Endothelial cell of umbilical vein (primary cell): ENCODE data around the gene MRPS6. TPM values are rescaled to one million over a fixed set of nuclear protein-coding genes. Genes with fewer than 3 reads are reported as not detected.

Experiments
- BruUV-seq: library from RNA; stranded (reverse); fragments of 400-500 nt; replicated peaks from 2 replicates; lab custom pipeline; 2021; lab: Mats Ljungman, UMichigan
- CTCF ChIA-PET: fragments of 300-600, 350-600 bp; sonication (Branson Sonifier 250); formaldehyde crosslinking; loops from one replicate; lab custom pipeline; 2021; ENCODE audit warnings: antibody characterized with exemption, inconsistent platforms; lab: Charles Lee
- POLR2A ChIA-PET: fragments of 300-600, 350-600 bp; sonication (Branson Sonifier 250); formaldehyde crosslinking; loops from one replicate; lab custom pipeline; 2021; ENCODE audit warnings: antibody characterized with exemption, inconsistent platforms; lab: Charles Lee
- DNase-seq: peaks from one replicate; pipeline ENCODE4 v3.0.0-alpha.2; 2011; ENCODE audit warnings: low read depth, low spot score
- FAIRE-seq: peaks from 2 replicates; lab custom pipeline; 2011; peaks lifted over from hg19 to GRCh38; lab: Jason Lieb, UNC
- H2AFZ ChIP-seq: 2 replicates; pipeline ENCODE4 v1.6.0; 2012; ENCODE audit warnings: low read depth, low read length, control low read depth, inconsistent platforms
- H3K27ac ChIP-seq: 2 replicates; pipeline ENCODE4 v1.5.1; 2011; ENCODE audit warnings: low read depth, mild to moderate bottlenecking, control low read depth, low read length, moderate library complexity; ENCODE audit not compliant: insufficient read depth
- H3K27me3 ChIP-seq, 2 experiments: 2 replicates each; pipeline versions ENCODE4 v1.6.0 to v1.6.1; 2011; ENCODE audit warnings: low read length in 2 of 2, mixed read lengths in 1 of 2; ENCODE audit not compliant: control insufficient read depth in 2 of 2, insufficient read depth in 2 of 2
- H3K36me3 ChIP-seq, 2 experiments: 2 replicates in 1 of 2; 3 replicates in 1 of 2; pipeline ENCODE4 v1.5.1; 2011; ENCODE audit warnings: low read length in 2 of 2, mild to moderate bottlenecking in 1 of 2, moderate library complexity in 1 of 2; ENCODE audit not compliant: control insufficient read depth in 2 of 2, insufficient read depth in 2 of 2; ENCODE audit errors: extremely low read depth in 1 of 2
- H3K4me1 ChIP-seq: 3 replicates; pipeline ENCODE4 v1.5.1; 2011; ENCODE audit warnings: mild to moderate bottlenecking, low read length; ENCODE audit not compliant: control insufficient read depth, insufficient read depth; ENCODE audit errors: extremely low read depth
- H3K4me2 ChIP-seq: 2 replicates; pipeline ENCODE4 v1.6.1; 2011; ENCODE audit warnings: low read length, control low read depth, mixed read lengths; ENCODE audit not compliant: insufficient read depth
- H3K4me3 ChIP-seq, 3 experiments: fragments of 200-600 bp in 1 of 3; sonication (generic), shearing (Covaris generic) in 1 of 3; replicated peaks in 1 of 3; 2 replicates each; pipeline ENCODE4 v1.5.1; 2011 to 2016; ENCODE audit warnings: control low read depth in 3 of 3, low read length in 3 of 3, mild to moderate bottlenecking in 2 of 3, inconsistent platforms in 1 of 3, low read depth in 1 of 3, moderate library complexity in 1 of 3; ENCODE audit not compliant: insufficient read depth in 1 of 3
- H3K79me2 ChIP-seq: 2 replicates; pipeline ENCODE4 v1.6.0; 2012; ENCODE audit warnings: low read length, inconsistent platforms; ENCODE audit not compliant: control insufficient read depth, insufficient read depth
- H3K9ac ChIP-seq: replicated peaks from 2 replicates; pipeline ENCODE3; 2011; ENCODE audit warnings: low read length, control low read depth; ENCODE audit not compliant: insufficient read depth; ENCODE audit errors: extremely low read depth
- H3K9me1 ChIP-seq: replicated peaks from 3 replicates; pipeline ENCODE4 v1.6.0; 2011; ENCODE audit warnings: mild to moderate bottlenecking, low read length; ENCODE audit not compliant: control insufficient read depth, insufficient read depth; ENCODE audit errors: extremely low read depth
- H3K9me3 ChIP-seq: replicated peaks from 2 replicates; pipeline ENCODE4 v1.5.1; 2012; ENCODE audit warnings: low read length, inconsistent platforms; ENCODE audit not compliant: control insufficient read depth, insufficient read depth
- H4K20me1 ChIP-seq: replicated peaks from 2 replicates; pipeline ENCODE3; 2011; ENCODE audit warnings: mild to moderate bottlenecking, low read length; ENCODE audit not compliant: control insufficient read depth, insufficient read depth; ENCODE audit errors: extremely low read depth
- EZH2 ChIP-seq: IDR thresholded peaks from 2 replicates; pipeline ENCODE4 v1.6.1; 2012; ENCODE audit warnings: borderline replicate concordance, low read depth, mild to moderate bottlenecking, moderate library complexity, low read length, inconsistent platforms; ENCODE audit not compliant: severe bottlenecking
- FOS ChIP-seq: IDR thresholded peaks from 2 replicates; pipeline ENCODE4 v1.6.1; 2011; ENCODE audit warnings: mild to moderate bottlenecking, low read length, moderate library complexity, borderline replicate concordance; ENCODE audit not compliant: insufficient read depth
- GATA2 ChIP-seq: IDR thresholded peaks from 2 replicates; pipeline ENCODE4 v1.7.0; 2011; ENCODE audit warnings: low read depth, mild to moderate bottlenecking, moderate library complexity, mixed read lengths, low read length; ENCODE audit not compliant: insufficient read length, insufficient read depth
- POLR2A ChIP-seq: IDR thresholded peaks from 2 replicates; pipeline ENCODE4 v1.6.1; 2012; ENCODE audit warnings: low read depth, mild to moderate bottlenecking, control low read depth, low read length
- POLR2AphosphoS5 ChIP-seq: IDR thresholded peaks from 2 replicates; pipeline ENCODE4 v1.6.1; 2012; ENCODE audit warnings: low read depth, mild to moderate bottlenecking, control low read depth, low read length, moderate library complexity; ENCODE audit not compliant: insufficient read depth
- dilution Hi-C: fragments of 300-500 bp; cut with MboI; formaldehyde crosslinking; loops from one replicate; pipeline ENCODE4 v1.15.0; 2019; ENCODE audit warnings: low sequenced_read_pairs; ENCODE audit not compliant: extremely low pct_ligation_motif_present
- intact Hi-C: fragments of 100-400 bp; cut with micrococcal nuclease; formaldehyde crosslinking; loops from one replicate; pipeline ENCODE4 v1.10.0; 2022
- polyA plus RNA-seq, 4 experiments: library from polyadenylated mRNA; depleted of rRNA in 3 of 4; stranded (reverse) in 3 of 4; unstranded in 1 of 4; fragments of >200 nt; gene quantifications; 2 replicates each; pipeline versions ENCODE4 v1.2.1 to v1.2.3, GENCODE V29; 2011 to 2012; ENCODE audit warnings: missing spikeins in 1 of 4
- total RNA-seq: library from RNA; stranded (reverse); gene quantifications from 2 replicates; pipeline ENCODE4 v1.2.3, GENCODE V29; 2021
- TF ChIP-seq, protein P1 (sequence below), 2 donors: IDR thresholded peaks; 1 replicate in 1 of 2; 2 replicates in 1 of 2; pipeline ENCODE4 v1.5.1; 2011; ENCODE audit warnings: low read length in 2 of 2, mild to moderate bottlenecking in 2 of 2, moderate library complexity in 2 of 2, control low read depth in 1 of 2, inconsistent platforms in 1 of 2, low read depth in 1 of 2; ENCODE audit not compliant: insufficient read depth in 1 of 2; ENCODE audit errors: extremely low read depth in 1 of 2

MRPS6 gene
- total and polyA plus RNA-seq, 2 donors (not counting 3 experiments of a cell fraction or from before 2014, with no cell fraction given) = 19.8 to 37.2 TPM

GRCh38 chr21:34075091-34075425 is 1.7 kb downstream of the MRPS6 start:
- DNase-seq (no peak), FAIRE-seq (no peak)
- ChIA-PET POLR2A (no interaction called here), CTCF (interaction anchor here (1.3 to 2.8 kb wide), 5 partner anchors 17 to 273 kb away, joined by 5 to 38 read pairs (median 7); no protein-coding TSS in a partner anchor)
- Histone ChIP-seq H3K36me3 (no peaks in the 10 kb centered on the region), H2AFZ (no peak overlapping the region), H3K4me3 (no peak overlapping the region), H3K4me1 (peaks cover 10% of the 10 kb centered on the region), H4K20me1 (no peaks in the 10 kb centered on the region), H3K79me2 (peaks cover 9% of the 10 kb centered on the region), H3K9me1 (no peaks in the 10 kb centered on the region), H3K4me2 (no peak overlapping the region), H3K9ac (no peak overlapping the region), H3K9me3 (no peaks in the 10 kb centered on the region), H3K27ac (no peak overlapping the region), H3K27me3 (no peaks in the 10 kb centered on the region)
- intact Hi-C loops (no loop called here), dilution Hi-C loops (no loop called here)
- TF ChIP-seq POLR2AphosphoS5 (no peak), GATA2 (no peak), POLR2A (no peak), EZH2 (no peak), FOS (no peak)
- TF ChIP-seq, protein P1, sequence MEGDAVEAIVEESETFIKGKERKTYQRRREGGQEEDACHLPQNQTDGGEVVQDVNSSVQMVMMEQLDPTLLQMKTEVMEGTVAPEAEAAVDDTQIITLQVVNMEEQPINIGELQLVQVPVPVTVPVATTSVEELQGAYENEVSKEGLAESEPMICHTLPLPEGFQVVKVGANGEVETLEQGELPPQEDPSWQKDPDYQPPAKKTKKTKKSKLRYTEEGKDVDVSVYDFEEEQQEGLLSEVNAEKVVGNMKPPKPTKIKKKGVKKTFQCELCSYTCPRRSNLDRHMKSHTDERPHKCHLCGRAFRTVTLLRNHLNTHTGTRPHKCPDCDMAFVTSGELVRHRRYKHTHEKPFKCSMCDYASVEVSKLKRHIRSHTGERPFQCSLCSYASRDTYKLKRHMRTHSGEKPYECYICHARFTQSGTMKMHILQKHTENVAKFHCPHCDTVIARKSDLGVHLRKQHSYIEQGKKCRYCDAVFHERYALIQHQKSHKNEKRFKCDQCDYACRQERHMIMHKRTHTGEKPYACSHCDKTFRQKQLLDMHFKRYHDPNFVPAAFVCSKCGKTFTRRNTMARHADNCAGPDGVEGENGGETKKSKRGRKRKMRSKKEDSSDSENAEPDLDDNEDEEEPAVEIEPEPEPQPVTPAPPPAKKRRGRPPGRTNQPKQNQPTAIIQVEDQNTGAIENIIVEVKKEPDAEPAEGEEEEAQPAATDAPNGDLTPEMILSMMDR (IDR thresholded peaks at IDR 0.05; ENCODE audit: extremely low read depth in 1 of 2, insufficient read depth in 1 of 2, low read depth in 1 of 2, low read length in 2 of 2) = no peak
- BruUV-seq = no TSS peak
